Colonic mucosa (tissue), 4 donors: ENCODE results near the gene SUFU. TPM values are rescaled to one million over a fixed set of nuclear protein-coding genes. Genes with fewer than 3 reads are reported as not detected.
A peak's percentile ranks its signal among the peaks of the same experiment; 100 is the strongest.

Experiments used
- DNase-seq: peaks from one replicate; pipeline ENCODE4 v3.0.0-alpha.2; 2020
- H3K27ac ChIP-seq: fragments of 200-600 bp; one replicate; pipeline ENCODE4 v1.8.0; 2021
- H3K27me3 ChIP-seq: fragments of 200-600 bp; one replicate; pipeline ENCODE4 v1.8.0; 2021
- H3K36me3 ChIP-seq: fragments of 200-600 bp; one replicate; pipeline ENCODE4 v1.8.0; 2021
- H3K4me1 ChIP-seq: fragments of 200-600 bp; one replicate; pipeline ENCODE4 v1.8.0; 2021; ENCODE audit warnings: mild to moderate bottlenecking
- H3K4me3 ChIP-seq: fragments of 200-600 bp; one replicate; pipeline ENCODE4 v1.8.0; 2021
- H3K9ac ChIP-seq, 2 donors: one replicate each; pipeline ENCODE4 v1.7.0; 2013; ENCODE audit warnings: control low read depth in 2 of 2, low read depth in 2 of 2, low read length in 2 of 2
- H3K9me3 ChIP-seq: fragments of 200-600 bp; one replicate; pipeline ENCODE4 v1.8.0; 2021
- CTCF ChIP-seq: fragments of 200-600 bp; IDR thresholded peaks from one replicate; pipeline ENCODE4 v1.8.0; 2022; ENCODE audit warnings: antibody characterized with exemption, mild to moderate bottlenecking
- intact Hi-C: fragments of 100-400 bp; cut with DNase I; formaldehyde crosslinking; loops from one replicate; pipeline ENCODE4 v1.14.1; 2022
- total RNA-seq, 2 donors: library from RNA; stranded (reverse); fragmentation: NEBNext Ultra II Directional in 1 of 2; extraction: Animal tissue kit (Norgen Biotek cat#: 25700) in 1 of 2; gene quantifications; one replicate each; pipeline ENCODE4 v1.2.1, GENCODE V29; 2021
- donor health status: healthy.
- donor health status: DM: no; HTN: no; CAD: no.
- donor health status: DM: no; HTN: no; CAD: no.

SUFU gene
- total RNA-seq, 2 donors from 2014 or later = 7.6 to 8.6 TPM

DNA sequence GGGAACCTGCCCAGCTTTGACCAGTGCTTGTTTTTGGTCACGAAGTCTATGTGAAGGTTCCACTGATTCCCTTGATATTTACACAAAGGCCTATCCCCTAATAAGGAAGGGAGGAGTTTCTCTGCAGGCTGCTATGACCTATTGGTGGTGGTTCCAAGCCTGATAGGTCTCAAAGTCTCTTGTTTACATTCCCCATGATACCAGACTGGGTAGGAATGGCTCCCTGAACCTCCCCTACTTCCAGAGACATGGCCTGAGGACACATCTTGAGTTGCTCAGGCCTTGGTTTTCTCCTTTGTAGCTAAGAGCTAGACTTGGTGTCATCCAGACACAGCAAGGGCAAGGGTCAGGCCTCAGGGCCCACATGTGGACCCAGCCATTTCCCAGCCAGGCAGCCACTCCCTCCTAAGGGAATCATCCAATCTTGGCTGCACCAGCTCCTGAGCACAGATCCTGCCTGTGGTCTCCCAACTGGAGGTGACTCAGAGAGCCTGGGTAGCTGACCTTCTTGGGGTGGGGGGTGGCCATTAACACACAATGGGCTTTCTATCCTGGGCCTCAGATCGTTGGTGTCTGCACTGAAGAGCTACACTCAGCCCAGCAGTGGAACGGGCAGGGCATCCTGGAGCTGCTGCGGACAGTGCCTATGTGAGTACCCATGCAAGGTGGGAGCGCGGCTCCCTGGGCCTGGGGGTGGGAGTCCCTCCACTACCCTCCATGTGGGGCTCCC is 89.5 kb downstream of the SUFU start:
- no peak for TF ChIP-seq CTCF
- DNase-seq = no peak

GRCh38 chr10:102593804-102594079 is 90.0 kb downstream of the SUFU start:
- Histone ChIP-seq H3K27me3 (no peaks in the 10 kb centered on the region), H3K27ac (no peak overlapping the region), H3K4me3 (no peak overlapping the region), H3K4me1 (no peaks in the 10 kb centered on the region), H3K36me3 (no peaks in the 10 kb centered on the region), H3K9me3 (no peaks in the 10 kb centered on the region), H3K9ac (no peak overlapping the region)
- DNase-seq = no peak
- intact Hi-C loops = loop anchor here (10.0 kb wide), 1 partner anchor 199 kb away; the partner anchor contains the start of gene NFKB2
- TF ChIP-seq CTCF = no peak

More for the DNA sequence above, 89.5 kb downstream of the SUFU start:
- Histone ChIP-seq H3K36me3 (no peaks in the 10 kb centered on the region), H3K27ac (no peak overlapping the region), H3K4me1 (no peaks in the 10 kb centered on the region), H3K4me3 (no peak overlapping the region), H3K9me3 (no peaks in the 10 kb centered on the region), H3K27me3 (no peaks in the 10 kb centered on the region), H3K9ac (no peak overlapping the region)
- intact Hi-C loops = loop anchor here (10.0 kb wide), 1 partner anchor 198 kb away; the partner anchor contains the start of gene NFKB2

DNA sequence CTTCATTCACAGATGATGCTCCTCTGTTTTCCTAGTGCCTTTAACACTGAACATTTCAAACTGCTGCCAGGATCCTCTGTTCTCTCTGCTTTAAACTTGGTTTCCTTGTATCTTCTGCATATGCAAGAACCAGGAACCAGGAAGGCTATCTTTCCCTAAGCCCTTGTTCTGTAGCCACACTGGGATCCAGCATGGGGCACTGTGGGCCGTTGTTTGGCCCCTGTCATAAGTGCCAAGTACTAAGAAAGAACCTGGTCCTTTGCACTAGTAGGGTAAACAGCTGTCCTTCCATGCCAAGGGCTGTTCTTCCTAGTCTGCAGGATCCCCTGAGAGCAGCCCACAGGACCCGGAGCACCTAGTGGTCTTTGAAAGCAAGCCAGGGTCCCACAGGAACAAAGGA is 91.5 kb downstream of the SUFU start:
- Histone ChIP-seq H3K27me3 (no peaks in the 10 kb centered on the region), H3K9ac (no peak overlapping the region), H3K36me3 (no peaks in the 10 kb centered on the region), H3K9me3 (no peaks in the 10 kb centered on the region), H3K4me1 (no peaks in the 10 kb centered on the region), H3K27ac (no peak overlapping the region), H3K4me3 (no peak overlapping the region)
- DNase-seq = no peak
- TF ChIP-seq CTCF = no peak
- intact Hi-C loops = loop anchor here (10.0 kb wide), 1 partner anchor 200 kb away; the partner anchor contains the start of gene NFKB2

- no peak for TF ChIP-seq CTCF
- intact Hi-C loops = loop anchor here (10.0 kb wide), 1 partner anchor 201 kb away; the partner anchor contains the start of gene NFKB2
- no peaks in the 10 kb centered on the region for H3K36me3 ChIP-seq
- H3K27ac ChIP-seq = no peak overlapping the region
- H3K4me3 ChIP-seq = no peak overlapping the region
- no peak for DNase-seq
- no peaks in the 10 kb centered on the region for H3K4me1 ChIP-seq
- no peaks in the 10 kb centered on the region for H3K9me3 ChIP-seq
- no peak overlapping the region for H3K9ac ChIP-seq
- H3K27me3 ChIP-seq = no peaks in the 10 kb centered on the region
Measured at GRCh38 chr10:102595897-102596296, 92.1 kb downstream of the SUFU start.

DNA sequence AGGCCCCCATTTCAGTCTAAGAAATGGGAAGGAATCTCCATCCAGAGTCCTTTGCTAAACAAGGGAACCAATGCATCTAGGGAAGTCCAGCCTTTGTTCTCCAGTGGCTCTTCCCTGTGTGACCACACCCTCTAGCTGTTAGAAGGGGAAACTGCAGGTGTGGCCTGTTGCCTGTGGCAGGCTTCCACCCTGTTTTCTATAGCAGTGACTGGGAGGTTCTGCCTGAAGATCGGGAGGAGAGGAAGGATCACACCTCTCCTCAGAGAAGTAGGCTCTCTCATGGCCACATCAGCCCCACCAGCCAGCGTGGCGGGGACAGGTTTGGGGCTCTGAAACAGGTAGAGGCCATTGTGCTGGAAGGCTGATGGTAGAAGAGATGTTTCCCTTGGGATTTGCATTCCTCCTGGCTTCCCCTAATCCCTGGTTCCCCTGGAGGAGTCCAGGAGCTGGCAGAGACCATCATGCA is 92.8 kb downstream of the SUFU start:
- H3K4me1 ChIP-seq = no peaks in the 10 kb centered on the region

More for the DNA sequence above, 92.8 kb downstream of the SUFU start:
- H3K9ac ChIP-seq = no peak overlapping the region
- H3K27ac ChIP-seq = no peak overlapping the region
- no peaks in the 10 kb centered on the region for H3K9me3 ChIP-seq
- intact Hi-C loops = loop anchor here (10.0 kb wide), 1 partner anchor 202 kb away; the partner anchor contains the start of gene NFKB2
- H3K27me3 ChIP-seq = no peaks in the 10 kb centered on the region
- H3K4me3 ChIP-seq = no peak overlapping the region
- TF ChIP-seq CTCF = peak; percentile 77
- H3K36me3 ChIP-seq = no peaks in the 10 kb centered on the region
- peak; percentile 69 for DNase-seq
